ENCODE data around the gene PDZD4.
"Not testable (repeated sequence)": the region's sequence is repeated elsewhere in the genome, so short reads cannot be mapped to it uniquely, and the experiment has no call there.

The PDZD4 gene

DNA sequence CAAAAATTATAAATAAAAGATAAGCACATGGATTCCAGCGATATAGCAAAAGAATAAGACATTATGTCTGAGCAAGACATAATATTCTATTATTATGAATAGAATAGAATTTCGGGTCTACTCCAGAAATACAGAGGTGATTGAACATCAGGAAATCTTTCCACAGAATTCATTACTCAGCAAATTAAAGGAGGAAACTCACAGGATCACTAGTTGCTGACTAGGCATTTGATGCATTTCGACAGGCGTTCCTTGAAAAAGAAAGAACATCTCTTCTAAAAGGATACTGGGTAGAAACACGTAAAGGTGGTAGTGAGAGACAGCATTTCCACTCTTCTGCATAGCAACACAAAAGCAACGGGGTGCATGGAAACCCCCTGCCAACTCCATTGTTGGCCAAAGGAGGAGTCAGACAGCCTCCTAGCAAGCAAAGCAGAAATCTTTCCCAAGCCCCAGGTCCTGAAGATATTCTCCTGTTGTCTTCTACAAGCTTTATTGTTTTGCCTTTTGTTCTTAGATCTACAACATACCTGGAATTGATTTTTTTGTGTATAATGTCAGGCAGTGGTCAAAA is 14.3 kb upstream of the PDZD4 start:
- no peak for DNase-seq (ENCODE audit: low read depth)

DNA sequence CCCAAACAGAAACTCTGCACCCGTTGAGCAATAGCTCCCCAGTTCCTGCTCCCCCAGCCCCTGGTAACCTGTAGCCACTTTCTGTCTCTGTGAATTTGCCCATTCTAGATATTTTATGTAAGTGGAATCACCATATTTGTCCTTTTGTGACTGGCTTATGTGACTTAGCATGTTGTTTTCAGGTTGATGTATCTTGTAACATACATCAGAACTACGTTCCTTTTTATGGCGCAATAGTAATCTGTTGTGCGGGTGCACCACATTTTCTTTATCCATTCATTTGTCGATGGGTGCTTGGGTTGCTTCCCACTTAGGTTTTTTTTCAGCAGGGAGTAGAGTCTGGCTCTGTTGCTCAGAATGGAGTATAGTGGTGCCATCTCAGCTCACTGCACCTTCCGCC is 6.6 kb upstream of the PDZD4 start:
- DNase-seq (ENCODE audit: low read depth): no peak

DNA sequence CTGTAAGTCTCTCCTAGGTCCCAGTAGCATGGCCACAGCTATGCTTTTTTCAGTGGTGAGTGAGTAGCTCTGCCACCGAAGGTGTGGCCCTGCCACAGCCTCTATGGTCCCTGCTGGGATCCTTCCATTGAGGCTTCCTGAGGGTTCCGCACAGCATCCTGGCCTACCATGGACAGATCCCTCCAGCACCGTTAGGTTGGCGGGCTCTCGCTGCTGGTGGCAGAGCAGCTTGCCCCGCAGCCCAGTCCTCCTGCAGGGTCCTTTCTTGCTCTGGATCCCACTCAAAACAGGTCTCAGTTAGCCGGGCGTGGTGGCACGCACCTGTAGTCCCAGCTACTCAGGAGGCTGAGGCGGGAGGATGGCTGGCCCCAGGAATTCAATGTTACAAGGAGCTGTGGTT is 2.4 kb upstream of the PDZD4 start:
- DNase-seq (ENCODE audit: low read depth): no peak

DNA sequence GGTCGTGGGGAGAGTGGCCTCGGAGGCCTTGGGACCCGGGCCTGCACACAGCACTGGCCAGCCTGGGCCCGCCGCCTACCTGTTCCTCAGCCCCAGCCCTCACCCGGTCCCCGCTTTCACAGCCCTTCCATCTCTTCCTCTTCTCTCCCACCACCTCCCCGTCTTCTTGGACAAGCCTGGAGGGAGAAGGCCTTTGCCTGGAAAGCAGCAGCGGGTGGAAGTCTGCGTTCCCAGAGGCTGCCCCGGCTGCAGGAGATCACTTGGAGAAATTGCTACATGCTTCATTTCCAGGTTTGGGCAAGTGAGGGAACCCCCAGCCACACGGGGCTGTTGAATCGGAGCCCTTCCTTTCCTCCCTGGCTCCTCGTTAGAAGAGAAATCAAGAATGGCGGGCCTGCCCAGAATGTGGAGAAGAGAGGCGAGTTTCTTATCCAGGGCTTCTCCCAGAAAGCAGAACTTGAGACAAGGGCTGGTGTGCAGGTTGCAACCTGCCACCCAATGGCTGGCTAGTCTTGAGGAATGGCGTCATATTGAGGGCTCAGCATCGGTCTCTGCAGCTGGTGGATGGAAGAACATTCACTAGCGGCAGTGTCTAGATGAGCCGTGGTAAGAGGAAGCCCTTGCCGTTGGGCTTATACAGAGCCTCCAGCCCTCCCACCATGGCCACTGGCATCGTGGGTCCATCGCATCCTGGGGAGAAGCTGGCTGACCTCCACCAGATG is 1.2 kb upstream of the PDZD4 start:
- no peak for DNase-seq (ENCODE audit: low read depth)

DNA sequence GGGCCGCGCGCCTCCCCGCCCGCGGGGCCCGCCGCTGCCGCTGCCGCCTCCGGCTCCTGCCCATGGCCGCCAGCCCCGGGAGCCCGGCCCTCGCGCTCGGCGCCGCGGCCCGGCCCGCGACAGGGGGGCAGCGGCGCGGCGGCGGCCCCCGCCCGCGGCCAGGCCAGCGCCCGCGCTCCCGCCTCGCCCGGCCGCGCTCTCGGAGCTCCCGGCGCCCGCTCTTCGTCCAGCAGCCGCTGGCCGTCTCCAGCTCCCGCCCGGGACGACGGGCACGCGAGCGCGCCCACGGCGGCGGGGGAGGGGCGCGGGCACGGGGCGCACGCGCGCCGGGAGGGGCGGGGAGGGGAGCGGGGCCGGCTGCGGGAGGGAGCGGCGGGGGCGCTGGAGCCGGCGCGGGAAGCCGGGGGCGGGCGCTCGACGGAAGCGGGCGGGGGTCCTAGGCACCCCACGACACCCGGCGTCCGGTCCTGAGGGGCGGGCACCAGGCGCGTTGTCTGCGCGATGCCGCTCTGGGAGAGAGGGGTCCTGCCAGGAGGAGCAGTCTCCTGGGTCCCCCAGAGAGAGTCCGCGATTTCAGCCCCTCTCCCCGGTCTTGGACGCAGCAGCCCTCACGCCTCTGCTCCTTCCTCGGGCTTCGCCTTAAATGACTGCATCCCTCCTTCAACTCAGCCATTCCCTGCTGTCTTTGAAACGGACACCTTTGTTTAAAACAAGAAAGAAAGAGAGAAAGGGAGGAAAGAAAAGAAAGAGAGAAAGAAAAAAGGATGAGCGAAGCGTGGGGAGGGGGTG is 490 bp upstream of the PDZD4 start:
- no peak for DNase-seq (ENCODE audit: low read depth)

DNA sequence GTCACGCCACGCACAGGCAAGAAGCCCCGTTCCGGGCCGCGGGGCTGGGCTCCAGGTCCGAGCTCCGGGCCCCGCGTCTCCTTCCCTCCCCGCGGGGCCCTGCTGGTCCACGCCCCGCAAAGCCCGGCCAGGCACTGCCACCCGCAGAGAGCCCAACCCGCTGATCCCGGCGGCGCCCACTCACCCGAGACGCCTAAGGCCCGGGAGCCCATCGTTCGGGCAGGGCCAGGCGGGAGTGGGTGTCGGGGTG is 870 bp downstream of the PDZD4 start:
- DNase-seq (ENCODE audit: low read depth): no peak

DNA sequence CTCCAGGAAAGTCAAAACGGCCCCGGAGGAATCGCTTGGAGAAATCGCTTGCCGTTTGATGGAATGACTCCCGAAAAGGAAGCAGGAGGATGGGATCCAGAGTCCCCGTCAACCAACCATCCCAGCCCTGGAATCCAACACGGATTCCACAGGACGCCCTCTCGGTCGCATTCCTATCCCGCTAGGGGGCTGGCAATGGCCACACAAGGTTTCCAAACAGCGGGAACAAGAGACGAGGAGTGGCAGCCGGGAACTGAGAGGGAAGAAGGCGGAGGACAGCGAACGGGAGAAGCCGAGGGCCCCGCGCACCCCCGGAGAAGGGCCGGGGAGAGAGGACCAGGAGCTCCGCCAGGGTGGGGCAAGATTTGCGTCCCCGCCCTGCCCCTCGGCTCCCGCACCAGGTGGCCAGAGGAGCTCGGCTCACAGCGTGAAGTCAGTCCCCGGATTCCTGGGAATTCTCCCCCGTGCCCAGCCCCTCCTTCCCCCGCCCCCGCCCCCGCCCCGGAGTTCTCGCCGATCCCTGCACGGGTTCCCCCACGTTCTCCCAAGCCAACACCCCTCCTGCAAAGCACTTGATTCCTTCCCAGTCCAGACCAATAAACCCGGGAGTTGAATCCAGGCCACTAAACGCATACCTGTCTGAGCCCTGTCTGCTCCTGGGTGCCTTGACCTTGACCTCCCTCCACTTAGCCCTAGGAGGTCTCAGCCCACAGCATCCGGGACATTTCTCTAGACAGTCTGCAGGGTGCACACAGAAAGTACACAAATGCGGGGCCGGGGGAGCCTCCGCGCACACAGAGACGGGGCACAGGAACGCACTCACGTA is 1.4 kb downstream of the PDZD4 start:
- DNase-seq (ENCODE audit: low read depth): no peak

DNA sequence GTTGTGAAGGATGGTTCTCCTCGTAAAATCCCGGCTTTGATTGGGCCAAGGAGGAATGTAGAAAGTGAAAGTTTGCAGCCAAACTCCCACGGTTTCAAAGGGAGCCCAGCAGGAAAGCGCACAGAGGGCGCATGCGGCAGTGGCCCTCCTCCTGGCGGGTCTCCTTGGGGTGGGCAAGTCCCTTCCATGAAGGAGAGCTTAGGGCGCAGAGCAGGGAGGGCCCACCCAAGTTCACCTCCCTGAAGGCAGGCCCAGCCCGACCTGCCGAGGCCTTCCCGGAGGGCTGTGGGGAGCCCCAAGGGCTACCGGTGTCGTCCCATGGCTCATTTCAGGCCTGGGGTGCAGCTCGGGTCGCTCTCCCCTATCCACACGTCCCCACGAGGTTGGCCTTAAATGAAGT is 2.0 kb downstream of the PDZD4 start:
- DNase-seq (ENCODE audit: low read depth): no peak

DNA sequence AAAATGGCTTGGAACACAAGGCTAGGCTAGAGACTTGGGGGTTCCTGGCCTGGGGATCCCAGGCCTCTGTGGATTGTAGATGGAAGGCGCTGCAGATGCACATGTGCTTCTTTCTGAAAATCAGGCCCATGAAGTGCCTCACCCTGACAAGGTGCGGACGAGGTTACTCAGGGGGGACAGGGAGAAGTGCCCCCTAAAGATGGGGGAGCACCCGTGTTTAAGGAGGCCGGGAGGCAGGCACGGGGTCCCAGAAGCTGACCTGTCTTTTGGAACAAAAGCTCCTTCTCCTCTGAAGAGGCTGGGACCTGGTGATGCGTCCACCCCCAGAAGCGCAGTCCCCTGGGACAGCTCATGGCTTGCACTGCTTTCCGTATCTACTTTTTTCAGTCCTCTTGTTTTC is 2.4 kb downstream of the PDZD4 start:
- no peak for DNase-seq (ENCODE audit: low read depth)

DNA sequence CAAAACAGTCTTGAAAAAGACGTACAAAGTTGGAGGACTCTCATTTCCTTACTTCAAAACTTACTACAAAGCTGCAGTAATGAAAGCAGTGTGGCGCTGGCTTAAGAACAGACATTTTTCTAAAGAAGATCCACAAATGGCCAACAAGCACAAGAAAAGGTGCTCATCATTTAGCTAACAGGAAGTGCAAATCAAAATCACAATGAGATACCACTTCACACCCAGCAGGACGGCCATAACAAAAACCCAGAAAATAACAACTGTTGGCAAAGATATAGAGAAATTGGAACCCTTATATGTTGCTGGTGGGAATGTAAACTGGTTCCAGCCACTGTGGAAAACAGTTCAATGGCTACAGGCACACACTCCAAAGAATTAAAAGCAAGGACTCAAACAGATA is 3.3 kb downstream of the PDZD4 start:
- no peak for DNase-seq (ENCODE audit: low read depth)

DNA sequence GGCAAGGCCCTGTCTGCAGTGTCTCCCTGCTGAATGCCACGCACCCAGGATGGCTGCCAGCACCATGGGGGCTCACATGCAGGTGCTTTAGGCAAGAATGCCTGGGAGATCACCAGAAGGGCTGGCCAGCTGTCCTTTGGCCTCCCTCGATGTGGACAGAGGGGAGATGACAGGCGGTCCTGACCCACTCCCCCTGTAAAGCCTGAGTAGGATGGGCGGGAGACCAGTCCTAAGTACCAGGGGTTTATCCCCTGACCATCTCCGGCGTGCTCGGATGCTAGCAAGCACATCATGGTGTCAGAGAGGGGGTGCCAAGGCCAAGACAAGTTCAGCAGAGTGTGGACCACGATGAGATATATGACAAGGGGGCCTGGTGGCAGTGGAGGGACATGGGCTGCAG is 5.3 kb downstream of the PDZD4 start:
- DNase-seq (ENCODE audit: low read depth): no peak

DNA sequence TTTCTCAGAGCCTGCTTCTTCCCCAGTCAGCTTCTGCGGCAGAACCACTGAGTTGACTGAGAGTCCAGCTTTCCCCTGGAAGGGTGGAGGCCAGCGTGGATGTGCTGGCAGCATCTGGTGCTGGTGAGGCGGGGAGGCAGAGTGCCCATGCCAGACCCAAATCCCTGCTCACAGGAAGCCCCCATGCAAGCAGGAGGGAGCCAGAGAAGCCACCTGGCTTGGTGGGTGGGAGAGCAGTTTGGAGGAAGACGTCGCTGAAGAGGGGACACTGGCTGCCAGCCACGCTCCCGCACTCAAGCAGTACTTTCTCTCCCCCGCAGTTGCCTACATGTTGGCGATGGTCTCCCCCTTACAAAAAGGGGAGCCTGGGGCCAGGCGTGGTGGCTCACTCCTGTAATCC is 6.0 kb downstream of the PDZD4 start:
- no peak for DNase-seq (ENCODE audit: low read depth)

DNA sequence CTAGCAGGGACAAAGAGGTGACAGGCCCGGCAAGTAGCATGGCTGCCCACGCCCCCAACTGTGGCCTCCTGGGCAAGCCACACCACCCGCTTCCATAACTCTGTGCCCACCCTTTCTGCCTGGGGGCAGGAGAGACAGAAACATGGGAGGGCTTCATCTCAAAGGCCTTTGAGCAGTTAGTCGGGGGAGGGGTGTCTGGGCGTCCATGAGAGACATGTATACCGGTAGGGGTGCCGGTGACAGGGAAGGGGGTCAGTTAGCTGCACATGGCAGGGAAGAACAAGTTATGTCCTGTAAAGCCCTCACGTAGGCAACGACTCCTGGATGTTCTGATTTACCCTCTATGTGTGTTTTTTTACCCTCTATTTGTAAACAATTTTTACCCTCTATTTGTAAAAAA is 9.3 kb downstream of the PDZD4 start:
- DNase-seq (ENCODE audit: low read depth): no peak

DNA sequence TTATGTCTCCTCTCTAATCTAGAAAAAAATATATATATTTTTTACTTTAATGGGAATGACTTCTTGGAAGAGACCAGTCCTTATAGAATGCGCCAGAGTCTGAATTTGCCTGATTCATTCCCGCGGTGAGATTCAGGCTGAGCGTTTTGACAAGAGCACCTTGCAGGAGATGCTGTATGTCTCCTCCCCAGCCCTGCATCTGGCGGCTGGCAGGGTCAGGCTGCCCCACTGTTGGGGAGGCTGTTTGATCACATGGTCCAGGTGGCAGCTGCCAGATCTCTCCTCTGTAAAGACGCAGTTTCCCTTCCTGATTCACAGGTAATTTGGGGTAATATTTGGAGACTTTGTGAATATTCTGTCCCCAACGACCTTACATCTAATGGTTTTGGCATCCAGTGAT is 9.7 kb downstream of the PDZD4 start:
- DNase-seq (ENCODE audit: low read depth): no peak

DNA sequence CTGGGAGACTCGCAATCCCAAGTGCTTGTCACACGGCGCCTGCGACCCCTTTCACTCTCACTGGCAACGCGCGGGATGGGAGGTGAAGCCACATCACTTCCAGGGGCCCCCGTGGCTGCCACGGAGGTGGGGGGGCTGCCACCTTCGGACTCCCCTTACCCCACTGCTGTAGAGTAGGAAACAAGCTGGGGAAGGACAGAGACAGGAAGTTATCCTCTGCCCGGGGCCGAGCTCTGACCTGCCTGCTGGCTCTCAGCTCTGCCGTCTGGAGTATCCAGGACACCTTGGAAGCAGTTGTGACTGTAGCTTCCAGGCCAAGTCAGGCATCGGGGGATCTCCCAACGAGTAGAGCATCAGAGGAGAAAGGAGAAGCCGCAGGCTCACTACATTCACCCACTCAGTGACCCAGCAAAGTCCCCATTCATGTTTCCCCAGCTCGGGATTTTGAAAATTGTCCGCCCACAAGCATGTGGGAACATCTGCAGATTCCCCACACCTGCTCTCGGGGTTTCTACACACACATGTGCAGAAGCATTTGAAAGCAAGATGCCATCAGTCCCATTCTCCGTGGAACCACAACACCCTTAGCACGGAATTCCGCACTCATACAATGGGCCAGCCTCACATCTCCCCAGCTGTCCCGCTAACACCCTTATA is 10.8 kb downstream of the PDZD4 start:
- DNase-seq (ENCODE audit: low read depth): no peak

DNA sequence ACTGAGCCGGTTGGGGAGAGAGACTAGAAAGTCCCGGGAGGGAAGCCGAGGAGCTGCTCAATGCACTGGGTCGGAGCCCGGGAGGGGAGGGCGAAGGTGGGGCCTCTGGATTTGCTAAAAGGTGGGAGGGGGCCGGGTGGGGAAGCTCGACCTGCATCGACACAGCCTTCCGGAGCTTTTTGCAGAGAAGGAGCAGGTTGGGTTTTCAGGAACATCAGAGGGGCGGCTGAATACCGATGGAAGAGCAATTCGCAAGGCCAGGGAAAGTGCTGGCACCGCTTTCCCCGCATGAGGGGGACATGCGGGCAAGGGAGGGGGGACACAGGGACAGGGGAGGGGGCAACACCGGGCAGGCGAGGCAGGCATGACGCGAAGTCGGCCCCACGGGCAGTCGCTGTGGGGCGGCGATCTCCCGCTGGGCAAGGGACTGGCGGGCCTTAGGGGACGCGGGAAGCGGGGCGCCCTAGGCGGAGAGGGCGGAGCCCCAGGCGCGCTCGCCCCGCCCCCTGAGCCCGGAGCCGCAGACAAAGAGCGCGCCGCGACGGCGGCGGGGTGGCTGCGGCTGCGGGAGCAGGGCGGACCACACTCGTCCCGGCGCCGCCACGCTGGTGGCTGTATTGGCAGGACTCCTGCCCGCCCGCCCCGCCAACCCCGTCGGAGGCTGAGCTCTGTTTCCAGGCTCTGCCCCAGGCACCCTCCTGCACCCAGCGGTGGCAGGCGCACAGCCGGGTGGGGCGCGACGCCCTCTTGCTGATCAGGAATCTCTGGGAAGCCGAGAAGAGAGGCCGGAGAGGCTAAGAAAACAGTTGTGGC is 11.6 kb downstream of the PDZD4 start:
- DNase-seq (ENCODE audit: low read depth): no peak

DNA sequence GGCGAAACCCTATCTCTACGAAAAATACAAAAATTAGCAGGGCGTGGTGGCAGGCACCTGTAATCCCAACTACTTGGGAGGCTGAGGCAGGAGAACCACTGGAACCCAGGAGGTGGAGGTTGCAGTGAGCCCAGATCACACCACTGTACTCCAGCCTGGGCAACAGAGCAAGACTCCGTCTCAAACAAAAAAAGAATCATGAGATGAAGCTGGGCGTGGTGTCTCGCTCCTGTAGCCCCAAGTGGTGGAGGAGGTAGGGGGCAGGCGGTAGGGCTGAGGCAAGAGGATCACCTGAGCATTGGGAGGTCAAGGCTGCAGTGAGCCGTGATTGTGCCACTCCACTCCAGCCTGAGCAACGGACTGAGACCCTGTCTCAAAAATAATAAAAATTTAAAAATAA is 12.3 kb downstream of the PDZD4 start:
- DNase-seq (ENCODE audit: low read depth): not testable (repeated sequence)

DNA sequence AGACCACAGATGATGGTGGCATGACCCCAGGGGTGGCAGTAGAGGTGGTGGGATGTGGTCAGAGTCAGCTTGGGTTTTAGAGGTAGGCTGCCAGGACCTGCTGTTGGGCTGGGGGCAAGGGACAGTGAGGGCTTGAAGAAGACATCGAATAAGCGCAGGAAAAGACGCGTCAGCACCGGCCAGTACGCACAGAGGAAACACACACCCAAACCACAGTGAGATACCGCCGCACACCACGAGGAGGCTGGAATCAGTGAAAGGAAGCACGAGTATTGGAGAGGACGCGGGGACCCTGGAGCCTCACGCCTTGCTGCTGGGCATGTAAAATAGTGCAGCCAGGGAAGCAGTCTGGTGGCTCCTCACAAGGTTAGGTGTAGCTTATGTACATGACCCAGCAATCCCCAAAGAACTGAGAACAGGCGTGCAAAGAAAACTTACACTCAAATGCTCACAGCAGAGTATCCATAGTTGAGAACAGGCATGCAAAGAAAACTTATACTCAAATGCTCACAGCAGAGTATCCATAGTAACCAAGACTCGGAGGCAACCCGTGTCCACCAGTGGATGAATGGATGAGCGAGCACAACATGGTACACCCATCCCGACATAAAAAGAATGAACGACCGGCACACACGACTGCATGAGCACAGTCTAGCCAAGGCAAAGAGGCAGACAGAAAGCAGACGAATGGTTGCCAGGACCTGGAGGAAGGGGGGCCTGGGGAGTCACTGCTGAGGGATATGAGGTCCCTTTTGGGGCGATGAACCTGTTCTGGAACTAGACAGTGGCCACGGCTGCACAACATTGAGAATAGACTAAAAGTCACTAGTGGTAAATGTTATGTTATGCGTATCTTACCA is 13.3 kb downstream of the PDZD4 start:
- no peak for DNase-seq (ENCODE audit: low read depth)

DNA sequence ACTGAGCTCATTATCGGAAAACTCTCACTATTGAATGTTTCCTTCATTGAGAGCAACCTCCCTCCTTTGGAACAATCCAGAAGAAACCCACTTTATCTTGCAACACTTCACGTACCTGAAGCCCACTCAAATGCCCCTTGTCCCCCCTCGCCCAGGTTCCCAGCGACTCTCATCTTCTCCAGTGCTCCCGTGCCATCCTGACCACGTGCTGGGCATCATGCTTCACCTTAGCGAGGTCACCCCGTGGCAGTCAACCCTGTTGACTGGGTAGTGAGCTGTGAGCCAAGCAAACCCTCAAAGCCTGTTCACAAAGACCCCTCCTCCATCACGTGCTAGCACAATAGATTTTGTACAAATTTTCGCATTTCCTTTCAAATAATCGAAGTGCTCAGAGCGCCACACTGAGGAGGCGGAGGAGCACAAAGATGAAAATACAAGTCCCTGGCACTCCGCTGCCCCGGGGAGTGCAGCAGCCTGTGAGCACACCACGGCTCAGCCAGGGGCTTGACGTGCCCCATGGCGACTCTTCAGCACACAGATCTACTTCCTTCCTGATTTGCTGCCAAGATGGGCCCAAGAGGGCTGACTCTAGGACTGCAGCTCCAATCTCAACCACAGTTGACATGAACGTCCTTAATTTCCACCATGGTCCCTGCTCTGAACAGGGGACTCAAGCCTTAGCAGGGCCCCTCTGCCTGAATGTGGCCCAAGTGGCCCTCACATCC is 15.6 kb downstream of the PDZD4 start:
- no peak for DNase-seq (ENCODE audit: low read depth)

DNA sequence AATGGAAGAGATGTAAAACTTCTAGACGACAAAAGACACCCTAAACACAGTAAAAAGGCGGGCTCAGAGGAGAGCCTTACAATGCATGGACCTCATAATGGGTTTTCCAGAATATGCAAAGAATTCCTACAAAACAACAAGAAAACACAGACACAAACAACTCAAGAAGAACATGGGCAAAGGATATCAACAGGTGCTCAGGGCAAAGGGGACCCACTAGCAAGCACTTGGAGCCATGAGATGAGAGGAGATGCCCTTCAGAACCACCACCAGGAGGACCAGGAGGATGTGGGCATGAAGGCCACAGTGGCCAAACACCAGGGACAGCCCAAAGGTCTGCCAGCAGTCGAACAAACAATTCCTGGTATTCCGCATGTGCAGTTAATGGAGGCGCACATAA is 17.2 kb downstream of the PDZD4 start:
- DNase-seq (ENCODE audit: low read depth): no peak

Data from amniotic epithelial cell (primary cell).